ENCODE measurements around the gene LTBP1. TPM values are rescaled to one million over a fixed set of nuclear protein-coding genes. Genes with fewer than 3 reads are reported as not detected.

Gene LTBP1
- total and polyA plus RNA-seq, 2 of the 13 experiments (the other 11 are each of a cell fraction or from before 2014, with no cell fraction given), result 0.12 to 0.22 TPM

DNA sequence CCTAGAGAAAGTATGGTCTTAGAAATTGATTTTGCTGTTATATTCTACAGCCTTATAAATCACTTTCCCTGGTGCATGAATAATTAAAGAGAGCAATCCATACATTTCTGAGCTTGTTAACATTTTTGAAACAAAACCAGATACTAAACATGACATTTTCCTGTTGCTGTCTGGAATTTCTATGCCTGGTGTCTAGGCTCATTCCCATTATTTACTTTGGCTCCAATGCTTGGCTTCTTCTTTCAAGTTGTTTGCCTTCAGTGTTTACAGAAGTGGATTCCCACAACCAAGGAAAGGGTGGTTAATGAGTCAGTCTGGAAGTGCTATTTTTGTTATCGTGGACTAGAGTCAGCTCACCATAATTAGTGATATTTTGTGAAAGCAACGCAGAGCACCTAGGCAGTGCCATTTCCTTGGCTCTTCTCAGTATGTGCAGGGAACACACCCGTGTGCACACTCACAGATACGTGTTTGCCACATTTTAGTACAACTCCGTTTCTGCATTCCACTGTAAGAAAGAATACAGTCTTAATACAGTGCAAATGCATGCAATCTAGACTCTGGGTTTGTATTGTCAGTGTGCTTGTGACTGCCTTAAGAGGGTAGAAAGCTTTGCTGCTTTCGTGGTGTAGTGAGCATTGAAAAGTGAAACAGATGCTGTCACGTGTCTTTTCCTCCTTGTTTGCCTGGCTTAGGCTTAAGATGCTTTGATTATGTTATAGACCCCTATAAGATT is 344.7 kb downstream of the LTBP1 start (continued):
- TF ChIP-seq, protein P1, sequence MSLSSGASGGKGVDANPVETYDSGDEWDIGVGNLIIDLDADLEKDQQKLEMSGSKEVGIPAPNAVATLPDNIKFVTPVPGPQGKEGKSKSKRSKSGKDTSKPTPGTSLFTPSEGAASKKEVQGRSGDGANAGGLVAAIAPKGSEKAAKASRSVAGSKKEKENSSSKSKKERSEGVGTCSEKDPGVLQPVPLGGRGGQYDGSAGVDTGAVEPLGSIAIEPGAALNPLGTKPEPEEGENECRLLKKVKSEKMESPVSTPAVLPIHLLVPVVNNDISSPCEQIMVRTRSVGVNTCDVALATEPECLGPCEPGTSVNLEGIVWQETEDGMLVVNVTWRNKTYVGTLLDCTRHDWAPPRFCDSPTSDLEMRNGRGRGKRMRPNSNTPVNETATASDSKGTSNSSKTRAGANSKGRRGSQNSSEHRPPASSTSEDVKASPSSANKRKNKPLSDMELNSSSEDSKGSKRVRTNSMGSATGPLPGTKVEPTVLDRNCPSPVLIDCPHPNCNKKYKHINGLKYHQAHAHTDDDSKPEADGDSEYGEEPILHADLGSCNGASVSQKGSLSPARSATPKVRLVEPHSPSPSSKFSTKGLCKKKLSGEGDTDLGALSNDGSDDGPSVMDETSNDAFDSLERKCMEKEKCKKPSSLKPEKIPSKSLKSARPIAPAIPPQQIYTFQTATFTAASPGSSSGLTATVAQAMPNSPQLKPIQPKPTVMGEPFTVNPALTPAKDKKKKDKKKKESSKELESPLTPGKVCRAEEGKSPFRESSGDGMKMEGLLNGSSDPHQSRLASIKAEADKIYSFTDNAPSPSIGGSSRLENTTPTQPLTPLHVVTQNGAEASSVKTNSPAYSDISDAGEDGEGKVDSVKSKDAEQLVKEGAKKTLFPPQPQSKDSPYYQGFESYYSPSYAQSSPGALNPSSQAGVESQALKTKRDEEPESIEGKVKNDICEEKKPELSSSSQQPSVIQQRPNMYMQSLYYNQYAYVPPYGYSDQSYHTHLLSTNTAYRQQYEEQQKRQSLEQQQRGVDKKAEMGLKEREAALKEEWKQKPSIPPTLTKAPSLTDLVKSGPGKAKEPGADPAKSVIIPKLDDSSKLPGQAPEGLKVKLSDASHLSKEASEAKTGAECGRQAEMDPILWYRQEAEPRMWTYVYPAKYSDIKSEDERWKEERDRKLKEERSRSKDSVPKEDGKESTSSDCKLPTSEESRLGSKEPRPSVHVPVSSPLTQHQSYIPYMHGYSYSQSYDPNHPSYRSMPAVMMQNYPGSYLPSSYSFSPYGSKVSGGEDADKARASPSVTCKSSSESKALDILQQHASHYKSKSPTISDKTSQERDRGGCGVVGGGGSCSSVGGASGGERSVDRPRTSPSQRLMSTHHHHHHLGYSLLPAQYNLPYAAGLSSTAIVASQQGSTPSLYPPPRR (CRISPR knock-in tag; IDR thresholded peaks at IDR 0.05; ENCODE audit: borderline replicate concordance), result no peak
- TF ChIP-seq SMARCE1 (IDR thresholded peaks at IDR 0.05; ENCODE audit: borderline replicate concordance) (no peak), SAP130 (CRISPR knock-in tag; IDR thresholded peaks at IDR 0.05; ENCODE audit: low read depth) (peak; percentile 13; the same call in 1 of the 2 replicates), KDM4B (CRISPR knock-in tag; IDR thresholded peaks at IDR 0.05) (no peak), AHDC1 (CRISPR knock-in tag; IDR thresholded peaks at IDR 0.05; ENCODE audit: borderline replicate concordance) (peak; percentile 83; the same call in 1 of the 2 replicates), ATAD3A (CRISPR knock-in tag; IDR thresholded peaks at IDR 0.05) (no peak), ARID5B (CRISPR knock-in tag; IDR thresholded peaks at IDR 0.05) (peak; percentile 94), ZNF512 (CRISPR knock-in tag; IDR thresholded peaks at IDR 0.05) (no peak), TCF7 (IDR thresholded peaks at IDR 0.05; ENCODE audit: low read depth) (peak; percentile 83)
- TF ChIP-seq, protein P2, sequence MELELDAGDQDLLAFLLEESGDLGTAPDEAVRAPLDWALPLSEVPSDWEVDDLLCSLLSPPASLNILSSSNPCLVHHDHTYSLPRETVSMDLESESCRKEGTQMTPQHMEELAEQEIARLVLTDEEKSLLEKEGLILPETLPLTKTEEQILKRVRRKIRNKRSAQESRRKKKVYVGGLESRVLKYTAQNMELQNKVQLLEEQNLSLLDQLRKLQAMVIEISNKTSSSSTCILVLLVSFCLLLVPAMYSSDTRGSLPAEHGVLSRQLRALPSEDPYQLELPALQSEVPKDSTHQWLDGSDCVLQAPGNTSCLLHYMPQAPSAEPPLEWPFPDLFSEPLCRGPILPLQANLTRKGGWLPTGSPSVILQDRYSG (CRISPR knock-in tag; IDR thresholded peaks at IDR 0.05), result no peak

All from HepG2 (cell line).